GM19035 (cell line): ENCODE data around the gene GALK1.
"Not testable (repeated sequence)": the region's sequence is repeated elsewhere in the genome, so short reads cannot be mapped to it uniquely, and the experiment has no call there.

Source experiments
- ATAC-seq: cut with Tn5 transposase; IDR thresholded peaks from one replicate; pipeline ENCODE4 v1.9.1; 2021; ENCODE audit not compliant: unreplicated experiment

The GALK1 gene

DNA sequence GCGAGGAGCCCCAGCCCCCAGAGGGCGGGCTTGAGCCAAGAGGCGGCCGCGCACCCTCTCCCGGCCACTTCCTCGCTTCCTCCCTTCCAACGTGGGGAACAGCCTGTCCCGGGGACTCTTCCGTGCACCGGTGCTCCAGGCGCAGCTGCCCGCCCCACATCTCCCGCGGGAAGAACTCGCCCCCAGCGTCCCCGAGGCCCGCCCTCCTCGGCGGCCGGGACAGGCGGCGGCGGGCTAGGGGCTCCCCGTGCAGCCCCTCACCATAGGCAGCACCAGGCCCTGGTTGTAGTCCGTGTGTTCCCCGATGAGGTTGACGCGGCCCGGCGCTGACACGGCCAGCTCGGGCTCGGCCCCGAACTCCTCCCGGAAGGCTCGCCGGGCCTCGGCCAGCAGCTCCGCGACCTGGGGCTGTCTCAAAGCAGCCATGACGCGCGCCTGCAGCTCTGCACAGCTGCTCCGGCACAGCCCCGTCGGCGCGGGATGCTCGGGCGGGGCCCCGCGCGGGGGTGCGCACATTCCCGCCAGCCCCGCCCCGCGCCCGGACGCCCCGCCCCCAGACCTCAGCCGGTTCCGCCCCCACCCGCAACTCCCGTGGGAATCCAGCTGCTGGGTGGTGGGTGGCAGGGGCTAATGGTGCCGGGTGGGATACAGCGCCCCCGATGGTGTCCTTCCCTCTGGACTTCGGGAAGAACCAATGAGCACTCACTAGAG, at the start of gene GALK1:
GALK1 (minus strand) TSS at position 482 of the 711 bp plus-strand sequence; CDS start at position 426, 56 bp downstream.
- ATAC-seq, result peak; percentile 75

- ATAC-seq, result no peak
Measured at GRCh38 chr17:75814021-75814395, 49.0 kb upstream of the GALK1 start.

GRCh38 chr17:75813081-75814020, 48.4 kb upstream of the GALK1 start:
- no peak for ATAC-seq

DNA sequence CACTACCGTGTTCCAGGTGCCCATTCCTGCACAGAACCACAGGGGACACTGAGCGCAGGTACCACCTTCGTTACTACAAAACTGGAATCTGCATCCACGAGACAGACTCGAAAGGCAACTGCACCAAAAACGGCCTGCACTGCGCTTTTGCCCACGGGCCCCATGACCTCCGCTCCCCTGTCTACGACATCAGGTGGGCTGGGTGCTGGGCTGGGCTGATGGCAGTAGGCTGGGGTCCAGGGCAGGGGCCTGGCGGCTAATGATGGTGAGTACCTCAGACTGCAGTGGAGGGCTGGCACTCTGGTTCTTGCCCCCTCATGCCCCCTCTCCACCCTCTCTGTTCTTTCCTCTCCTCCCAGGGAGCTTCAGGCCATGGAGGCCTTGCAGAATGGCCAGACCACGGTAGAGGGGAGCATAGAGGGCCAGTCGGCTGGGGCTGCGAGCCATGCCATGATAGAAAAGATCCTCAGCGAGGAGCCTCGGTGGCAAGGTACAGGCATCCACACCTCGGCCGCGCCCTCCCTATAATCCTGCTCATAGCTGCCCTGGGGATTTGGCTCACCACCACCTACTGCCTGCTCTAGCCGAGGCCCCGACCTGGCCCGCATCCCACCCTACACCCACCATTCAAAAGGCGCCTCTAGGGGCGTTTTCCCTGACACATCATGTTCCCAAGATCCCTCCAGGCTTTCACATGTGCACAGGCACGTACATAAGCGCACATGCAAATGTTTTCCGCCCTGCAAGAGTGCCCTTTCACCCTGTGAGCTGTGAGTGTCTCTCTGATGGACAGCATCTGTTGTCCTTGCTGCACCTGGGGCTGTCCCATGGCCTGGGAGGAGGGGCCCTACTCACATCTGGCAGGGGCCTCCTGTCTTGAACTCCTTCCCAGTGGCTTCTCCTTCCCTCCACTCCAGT, 47.4 kb upstream of the GALK1 start:
- no peak for ATAC-seq

GRCh38 chr17:75811174-75811573, 46.2 kb upstream of the GALK1 start:
- ATAC-seq, result no peak

DNA sequence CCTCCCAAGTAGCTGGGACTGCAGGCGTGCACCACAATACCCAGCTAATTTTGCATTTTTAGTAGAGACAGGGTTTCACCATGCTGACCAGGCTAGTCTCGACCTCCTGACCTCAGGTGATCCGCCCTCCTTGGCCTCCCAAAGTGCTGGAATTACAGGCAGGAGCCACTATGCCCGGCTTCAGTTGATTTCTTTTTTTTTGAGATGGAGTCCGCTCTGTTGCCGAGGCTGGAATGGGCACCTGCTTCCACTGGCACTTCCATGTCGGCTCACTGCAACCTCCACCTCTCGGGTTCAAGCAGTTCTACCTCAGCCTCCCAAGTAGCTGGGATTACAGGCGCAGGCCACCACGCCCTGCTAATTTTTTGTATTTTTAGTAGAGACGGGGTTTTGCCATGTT, 45.8 kb upstream of the GALK1 start:
- ATAC-seq, result not testable (repeated sequence)

- ATAC-seq, result no peak
Measured at GRCh38 chr17:75810216-75810615, 45.2 kb upstream of the GALK1 start.

DNA sequence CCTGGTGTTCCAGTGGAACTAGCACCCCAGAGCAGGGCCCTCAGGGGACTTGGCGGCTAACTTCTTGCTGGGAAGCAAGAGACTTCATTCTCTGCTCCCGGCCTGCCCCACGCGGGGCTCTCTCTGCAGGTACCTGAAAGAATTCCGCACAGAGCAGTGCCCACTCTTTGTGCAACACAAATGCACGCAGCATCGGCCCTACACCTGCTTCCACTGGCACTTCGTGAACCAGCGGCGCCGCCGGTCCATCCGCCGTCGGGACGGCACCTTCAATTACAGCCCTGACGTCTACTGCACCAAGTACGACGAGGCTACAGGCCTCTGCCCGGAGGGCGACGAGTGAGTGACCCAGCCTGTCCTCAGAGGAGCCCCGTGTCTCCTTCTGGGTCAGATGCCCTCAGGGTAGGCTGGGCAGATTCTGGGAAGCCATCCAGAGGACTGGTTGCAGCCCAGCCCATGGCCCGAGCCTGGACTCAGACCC, 44.7 kb upstream of the GALK1 start:
- no peak for ATAC-seq

- no peak for ATAC-seq
Measured at GRCh38 chr17:75808905-75809621, 44.1 kb upstream of the GALK1 start.

- ATAC-seq, result no peak
Measured at GRCh38 chr17:75808549-75808904, 43.5 kb upstream of the GALK1 start.

DNA sequence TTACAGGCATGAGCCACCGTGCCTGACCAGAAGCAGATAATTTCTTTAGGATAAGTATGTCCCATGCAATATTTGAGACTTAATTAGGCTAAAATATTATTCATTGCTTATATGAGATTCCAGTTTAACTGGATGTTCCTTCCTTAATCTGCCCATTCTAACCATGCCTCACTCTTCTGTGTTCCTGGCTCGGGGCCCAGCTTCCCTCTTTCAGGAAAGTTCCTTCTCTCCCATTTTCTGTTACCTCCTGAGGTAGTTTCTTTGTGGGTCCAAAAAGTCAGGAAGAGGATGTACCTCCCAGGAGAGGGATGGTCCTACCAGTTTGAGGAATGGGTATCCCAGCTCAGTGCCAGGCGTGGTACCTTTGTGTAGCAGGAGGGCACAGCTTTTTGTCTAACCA, 42.9 kb upstream of the GALK1 start:
- ATAC-seq, result no peak

DNA sequence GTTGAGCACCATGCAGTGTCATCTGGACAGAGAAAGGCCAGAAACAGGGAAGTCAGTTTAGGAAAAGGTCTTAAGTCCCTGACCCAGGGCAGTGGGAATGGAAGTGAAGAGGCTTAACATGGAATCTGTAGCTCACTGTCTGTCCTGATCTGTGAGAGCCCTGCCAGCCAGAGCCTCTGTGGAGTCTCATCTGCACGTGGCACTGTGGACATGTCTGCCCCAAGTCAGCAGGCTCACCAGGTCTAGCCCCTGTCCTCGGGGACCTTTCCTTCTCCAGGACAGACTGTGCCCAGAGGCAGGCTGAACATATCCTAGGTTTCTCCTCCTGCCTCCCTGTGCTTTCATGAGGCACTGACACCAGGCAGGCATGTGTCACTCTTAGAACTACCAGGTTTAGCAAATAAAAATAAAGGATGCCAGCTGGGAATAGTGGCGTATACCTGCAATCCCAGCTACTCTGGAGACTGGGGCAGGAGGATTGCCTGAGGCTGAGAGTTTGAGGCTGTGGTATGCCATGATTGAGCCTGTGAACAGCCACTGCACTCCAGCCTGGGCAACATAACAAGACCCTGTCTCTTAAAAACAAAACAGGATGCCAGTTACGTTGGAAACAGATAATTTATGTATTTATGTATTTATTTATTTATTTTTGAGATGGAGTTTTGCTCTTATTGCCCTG, 42.0 kb upstream of the GALK1 start:
- no peak for ATAC-seq

DNA sequence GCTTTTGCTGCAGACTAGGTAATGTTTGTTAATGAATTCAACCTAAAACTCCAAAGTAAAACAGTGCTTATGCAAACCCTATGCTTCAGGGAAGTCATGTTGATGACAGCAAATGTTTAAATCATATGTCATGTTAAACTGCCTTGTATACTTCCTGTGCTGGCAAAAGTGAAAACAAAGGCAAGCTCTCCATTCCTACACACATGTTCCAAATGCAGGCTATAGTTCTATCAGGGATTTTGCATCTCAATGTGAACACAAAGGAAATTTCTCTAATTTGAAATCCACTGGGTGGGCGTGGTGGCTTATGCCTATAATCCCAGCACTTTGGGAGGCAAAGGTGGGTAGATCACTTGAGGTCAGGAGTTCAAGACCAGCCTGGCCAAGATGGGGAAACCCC, 38.9 kb upstream of the GALK1 start:
- ATAC-seq, result no peak

DNA sequence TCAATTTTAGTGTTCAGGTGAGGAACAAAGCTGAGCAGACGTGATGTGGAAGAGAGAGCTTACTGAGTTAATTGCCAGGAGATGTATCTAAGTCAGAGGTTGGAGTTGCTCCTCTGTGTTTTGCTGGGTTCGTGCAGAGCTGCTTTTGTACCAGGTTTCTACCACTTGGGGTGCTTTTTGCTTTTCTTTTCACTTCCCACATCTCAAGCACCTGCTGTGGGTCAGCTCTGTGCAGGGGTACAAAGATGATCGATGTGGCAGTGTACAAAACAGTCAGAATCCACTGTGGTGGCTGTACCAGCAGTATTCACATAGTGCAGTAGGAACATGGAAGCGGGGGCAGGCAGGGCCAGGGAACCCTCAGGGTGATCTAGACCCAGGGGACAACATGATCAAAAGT, 34.4 kb upstream of the GALK1 start:
- ATAC-seq, result no peak

GRCh38 chr17:75795820-75796607, 31.0 kb upstream of the GALK1 start:
- ATAC-seq, result no peak

- ATAC-seq, result no peak
Measured at GRCh38 chr17:75793460-75793859, 28.5 kb upstream of the GALK1 start.

DNA sequence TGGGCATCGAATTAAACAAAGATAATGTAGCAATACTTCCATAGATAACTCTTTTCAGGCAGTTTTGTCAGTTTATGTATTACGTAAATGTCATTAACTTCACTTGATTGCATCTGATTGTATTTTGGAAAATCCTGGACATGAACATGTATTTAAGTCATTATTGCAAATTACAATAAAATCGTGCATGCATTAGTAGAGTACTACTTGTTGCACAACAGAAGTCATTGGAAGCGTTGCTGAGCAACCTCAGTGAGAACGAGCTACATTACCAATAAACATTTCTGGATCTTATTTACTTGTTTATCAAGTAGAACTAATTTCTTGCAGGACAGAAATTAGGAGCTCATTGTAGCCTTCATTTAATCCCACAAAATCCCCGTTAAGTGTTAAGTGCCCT, 26.3 kb upstream of the GALK1 start:
- ATAC-seq, result no peak

GRCh38 chr17:75785016-75785890, 20.3 kb upstream of the GALK1 start:
- peak; percentile 57 for ATAC-seq
